AG04449 (cell line): ENCODE measurements around the gene KPNB1.

ENCODE experiments used
- CTCF ChIA-PET: fragments of 350-600 bp; formaldehyde crosslinking; extraction: SDS; loops from one replicate; lab custom pipeline; 2021; ENCODE audit warnings: antibody characterized with exemption; lab: Yijun Ruan, JAX
- POLR2A ChIA-PET: fragments of 400-600, 350-600 bp; formaldehyde crosslinking; extraction: SDS; loops from one replicate; lab custom pipeline; 2020; ENCODE audit warnings: antibody characterized with exemption, inconsistent platforms; lab: Yijun Ruan, JAX
- DNase-seq: peaks from one replicate; pipeline ENCODE4 v3.0.0-alpha.2; 2010; ENCODE audit warnings: low read depth, low spot score
- H3K4me3 ChIP-seq: 2 replicates; pipeline ENCODE4 v1.5.1; 2011; ENCODE audit warnings: low read depth, mild to moderate bottlenecking, control low read depth, low read length
- TF ChIP-seq, protein P1 (sequence below): IDR thresholded peaks from one replicate; pipeline ENCODE4 v1.5.1; 2011; ENCODE audit warnings: mild to moderate bottlenecking, moderate library complexity, low read length, control low read depth, inconsistent platforms; ENCODE audit not compliant: insufficient read depth; ENCODE audit errors: missing control alignments

The KPNB1 gene

GRCh38 chr17:47633996-47634395 lies 15.7 kb upstream of the KPNB1 start:
- ChIA-PET CTCF (interaction anchor here (1.4 kb wide), 1 partner anchor 10 kb away, joined by 3 read pairs; no protein-coding TSS in a partner anchor), POLR2A (interaction anchor here (1.2 kb wide), 1 partner anchor 15 kb away, joined by 3 read pairs; no protein-coding TSS in a partner anchor)
- DNase-seq: no peak
- H3K4me3 ChIP-seq: no peak overlapping the region
- TF ChIP-seq, protein P1, sequence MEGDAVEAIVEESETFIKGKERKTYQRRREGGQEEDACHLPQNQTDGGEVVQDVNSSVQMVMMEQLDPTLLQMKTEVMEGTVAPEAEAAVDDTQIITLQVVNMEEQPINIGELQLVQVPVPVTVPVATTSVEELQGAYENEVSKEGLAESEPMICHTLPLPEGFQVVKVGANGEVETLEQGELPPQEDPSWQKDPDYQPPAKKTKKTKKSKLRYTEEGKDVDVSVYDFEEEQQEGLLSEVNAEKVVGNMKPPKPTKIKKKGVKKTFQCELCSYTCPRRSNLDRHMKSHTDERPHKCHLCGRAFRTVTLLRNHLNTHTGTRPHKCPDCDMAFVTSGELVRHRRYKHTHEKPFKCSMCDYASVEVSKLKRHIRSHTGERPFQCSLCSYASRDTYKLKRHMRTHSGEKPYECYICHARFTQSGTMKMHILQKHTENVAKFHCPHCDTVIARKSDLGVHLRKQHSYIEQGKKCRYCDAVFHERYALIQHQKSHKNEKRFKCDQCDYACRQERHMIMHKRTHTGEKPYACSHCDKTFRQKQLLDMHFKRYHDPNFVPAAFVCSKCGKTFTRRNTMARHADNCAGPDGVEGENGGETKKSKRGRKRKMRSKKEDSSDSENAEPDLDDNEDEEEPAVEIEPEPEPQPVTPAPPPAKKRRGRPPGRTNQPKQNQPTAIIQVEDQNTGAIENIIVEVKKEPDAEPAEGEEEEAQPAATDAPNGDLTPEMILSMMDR: no peak

DNA sequence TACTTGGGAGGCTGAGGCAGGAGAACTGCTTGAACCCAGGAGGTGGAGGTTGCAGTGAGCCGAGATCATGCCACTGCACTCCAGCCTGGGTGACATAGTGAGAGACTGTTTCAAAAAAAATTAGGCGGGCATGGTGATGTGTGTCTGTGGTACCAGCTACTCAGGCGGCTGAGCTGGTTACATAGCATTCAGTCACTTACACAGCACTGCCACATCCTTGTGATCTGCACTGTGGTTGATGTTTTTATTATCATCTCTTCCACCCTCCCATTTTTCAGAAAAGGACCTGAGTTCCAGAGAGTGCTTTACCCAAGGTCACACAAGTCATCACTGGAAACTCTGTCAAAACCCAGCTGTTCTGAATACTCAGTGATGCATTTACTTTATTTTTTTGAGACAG lies 14.8 kb upstream of the KPNB1 start:
- CTCF ChIA-PET: interaction anchor here (0.6 to 1.4 kb wide), 2 partner anchors 9 to 11 kb away, joined by 3 read pairs; no protein-coding TSS in a partner anchor
- no peak overlapping the region for H3K4me3 ChIP-seq
- POLR2A ChIA-PET: interaction anchor here (0.7 to 1.2 kb wide), 2 partner anchors 14 to 857 kb away, joined by 3 to 4 read pairs; no protein-coding TSS in a partner anchor
- DNase-seq: no peak
- TF ChIP-seq, protein P1: no peak

DNA sequence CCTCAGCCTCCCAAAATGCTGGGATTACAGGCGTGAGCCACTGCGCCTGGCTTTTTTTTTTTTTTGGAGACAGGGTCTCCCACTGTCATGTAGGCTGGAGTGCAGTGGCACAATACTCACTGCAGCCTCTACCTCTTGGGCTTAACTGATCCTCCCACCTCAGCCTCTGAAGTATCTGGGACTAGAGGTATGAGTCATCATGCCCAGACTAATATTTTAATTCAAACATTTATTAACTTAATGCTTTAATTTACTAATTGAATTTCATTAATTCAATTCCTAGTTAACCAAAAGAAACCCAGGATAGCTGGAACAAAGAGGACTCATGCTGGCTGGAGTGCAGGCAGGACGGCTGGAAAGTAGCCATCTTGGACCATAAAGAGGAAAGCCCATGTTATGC lies 14.0 kb upstream of the KPNB1 start:
- ChIA-PET POLR2A (no interaction called here), CTCF (interaction anchor here (1.1 kb wide), 1 partner anchor 20 kb away, joined by 6 read pairs; no protein-coding TSS in a partner anchor)
- no peak overlapping the region for H3K4me3 ChIP-seq
- DNase-seq: no peak
- TF ChIP-seq, protein P1: no peak

DNA sequence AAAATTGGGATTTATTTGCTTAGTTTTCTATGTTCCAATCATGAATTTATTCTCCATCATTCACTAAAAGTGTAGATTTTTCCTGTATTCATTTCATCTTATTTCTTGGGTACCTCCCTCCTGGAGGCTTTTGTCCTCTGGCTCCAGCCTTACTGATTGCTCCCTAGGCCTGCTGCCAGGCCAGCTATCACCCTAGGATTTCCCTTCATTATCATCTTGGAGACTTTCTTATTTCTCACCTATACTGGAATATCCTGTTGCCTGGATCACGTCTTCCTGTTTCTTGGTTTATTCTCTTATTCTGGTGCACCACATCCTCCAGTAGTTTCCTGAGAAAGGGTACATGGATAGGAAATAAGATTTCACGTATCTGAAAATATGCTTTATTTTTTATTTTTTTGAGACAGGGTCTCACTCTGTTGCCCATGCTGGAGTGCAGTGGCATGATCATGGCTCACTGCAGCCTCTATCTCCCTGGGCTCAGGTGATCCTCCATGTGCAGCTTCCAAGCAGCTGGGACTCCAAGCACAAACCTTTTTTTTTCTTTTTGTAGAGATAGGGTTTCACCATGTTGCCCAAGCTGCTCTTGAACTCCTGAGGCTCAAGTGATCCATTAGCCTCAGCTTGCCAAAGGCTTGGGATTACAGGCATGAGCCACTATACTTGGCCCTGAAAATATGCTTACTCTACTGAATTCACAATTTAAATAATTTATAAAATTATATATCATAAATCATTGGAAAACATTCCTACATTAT lies 13.3 kb upstream of the KPNB1 start:
- ChIA-PET POLR2A (no interaction called here), CTCF (interaction anchor here (1.1 kb wide), 1 partner anchor 21 kb away, joined by 6 read pairs; no protein-coding TSS in a partner anchor)
- H3K4me3 ChIP-seq: no peak overlapping the region
- DNase-seq: no peak
- TF ChIP-seq, protein P1: no peak

DNA sequence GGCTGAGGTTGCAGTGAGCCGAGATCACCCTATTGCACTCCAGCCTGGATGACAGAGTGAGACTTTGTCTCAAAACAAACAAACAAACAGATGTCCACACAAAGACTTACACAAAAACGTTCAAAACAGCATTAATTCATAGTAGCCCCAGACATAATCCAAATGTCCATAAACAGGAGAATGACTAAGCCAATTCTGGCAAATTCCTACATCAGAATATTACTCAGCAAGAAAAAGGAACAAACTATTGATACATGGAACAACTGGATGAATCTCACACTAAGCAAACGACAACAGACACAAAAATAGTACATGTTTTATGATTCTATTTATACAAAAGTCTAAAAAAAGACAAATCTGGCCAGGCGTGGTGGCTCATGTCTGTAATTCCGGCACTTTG lies 10.8 kb upstream of the KPNB1 start:
- TF ChIP-seq, protein P1: no peak
- CTCF ChIA-PET: no interaction called here
- POLR2A ChIA-PET: no interaction called here
- no peak overlapping the region for H3K4me3 ChIP-seq
- no peak for DNase-seq

GRCh38 chr17:47640076-47640475 lies 9.6 kb upstream of the KPNB1 start:
- ChIA-PET POLR2A (no interaction called here), CTCF (no interaction called here)
- TF ChIP-seq, protein P1: no peak

More at GRCh38 chr17:47640076-47640475, 9.6 kb upstream of the KPNB1 start:
- DNase-seq: no peak
- H3K4me3 ChIP-seq: no peak overlapping the region
